Panc1 (cell line): ENCODE results near the gene KIAA1958. TPM values are rescaled to one million over a fixed set of nuclear protein-coding genes. Genes with fewer than 3 reads are reported as not detected.

Source experiments
- ATAC-seq: fragments of 200-7000 bp; cut with Tn5 transposase; 2 replicates; pipeline ENCODE4 v1.9.1; 2020; ENCODE audit warnings: mild to moderate bottlenecking, moderate library complexity
- BruUV-seq: library from RNA; stranded (reverse); fragments of 400-500 nt; replicated peaks from 2 replicates; lab custom pipeline; 2021; lab: Mats Ljungman, UMichigan
- CTCF ChIA-PET: fragments of 300-600 bp; sonication (Branson Sonifier 250); formaldehyde crosslinking; loops from one replicate; lab custom pipeline; 2022; ENCODE audit warnings: antibody characterized with exemption; lab: Charles Lee
- POLR2A ChIA-PET: fragments of 300-600 bp; sonication (Branson Sonifier 250); formaldehyde crosslinking; loops from one replicate; lab custom pipeline; 2022; ENCODE audit warnings: antibody characterized with exemption; lab: Charles Lee
- DNase-seq: peaks from one replicate; pipeline ENCODE4 v3.0.0-alpha.2; 2010; ENCODE audit warnings: low read depth, low spot score
- H3K27ac ChIP-seq: 2 replicates; pipeline ENCODE4 v1.5.1; 2011; ENCODE audit warnings: mild to moderate bottlenecking, low read length, inconsistent platforms
- H3K27me3 ChIP-seq: fragments of 200-500 bp; sonication (Bioruptor generic); 2 replicates; pipeline ENCODE4 v1.6.0; 2014; ENCODE audit warnings: low read length, inconsistent platforms; ENCODE audit not compliant: control insufficient read depth, insufficient read depth
- H3K36me3 ChIP-seq: fragments of 200-500 bp; sonication (Bioruptor generic); 2 replicates; pipeline ENCODE4 v1.5.1; 2014; ENCODE audit warnings: inconsistent platforms, mild to moderate bottlenecking, low read length, moderate library complexity; ENCODE audit not compliant: control insufficient read depth, insufficient read depth
- H3K4me1 ChIP-seq: 2 replicates; pipeline ENCODE4 v1.5.1; 2011; ENCODE audit warnings: inconsistent platforms, mild to moderate bottlenecking, low read length, moderate library complexity; ENCODE audit not compliant: control insufficient read depth, insufficient read depth
- H3K4me3 ChIP-seq, 2 experiments: 2 replicates each; pipeline ENCODE4 v1.5.1; 2011 to 2012; ENCODE audit warnings: low read depth in 2 of 2, low read length in 2 of 2, mild to moderate bottlenecking in 2 of 2, inconsistent platforms in 1 of 2, moderate library complexity in 1 of 2
- H3K9me3 ChIP-seq: fragments of 200-500 bp; sonication (Bioruptor generic); 2 replicates; pipeline ENCODE4 v1.5.1; 2014; ENCODE audit warnings: low read depth, mild to moderate bottlenecking, inconsistent platforms, low read length, moderate library complexity; ENCODE audit not compliant: control insufficient read depth, insufficient read depth
- POLR2AphosphoS5 ChIP-seq: IDR thresholded peaks from 2 replicates; pipeline ENCODE4 v1.6.1; 2012; ENCODE audit warnings: mild to moderate bottlenecking, low read depth, low read length, moderate library complexity
- SIN3A ChIP-seq: IDR thresholded peaks from 2 replicates; pipeline ENCODE4 v1.6.1; 2012; ENCODE audit warnings: low read depth, mild to moderate bottlenecking, low read length, moderate library complexity, borderline replicate concordance; ENCODE audit not compliant: insufficient read depth
- TCF7L2 ChIP-seq: IDR thresholded peaks from 2 replicates; pipeline ENCODE4 v1.6.1; 2011; ENCODE audit warnings: mild to moderate bottlenecking, low read depth, low read length, inconsistent platforms
- in situ Hi-C: cut with HindIII; loops from 2 replicates; pipeline ENCODE4 v1.10.0; 2016; ENCODE audit warnings: low sequenced_read_pairs, low pct_unique_long_range_greater_than_20kb
- intact Hi-C: fragments of 100-400 bp; cut with micrococcal nuclease; formaldehyde crosslinking; loops from one replicate; pipeline ENCODE4 v1.10.0; 2022; ENCODE audit not compliant: unreplicated experiment
- total RNA-seq: library from RNA; stranded (reverse); gene quantifications from one replicate; pipeline ENCODE4 v1.2.1, GENCODE V29; 2021; ENCODE audit not compliant: unreplicated experiment
- TF ChIP-seq, protein P1 (sequence below): fragments of 450-650 bp; IDR thresholded peaks from 2 replicates; pipeline ENCODE4 v1.5.1; 2017; ENCODE audit warnings: mild to moderate bottlenecking
- TF ChIP-seq, protein P2 (sequence below), 2 experiments: IDR thresholded peaks; 2 replicates each; pipeline ENCODE4 v1.6.1; 2011 to 2012; ENCODE audit warnings: low read depth in 2 of 2, control low read depth in 1 of 2, low read length in 1 of 2, mild to moderate bottlenecking in 1 of 2, moderate library complexity in 1 of 2; ENCODE audit not compliant: insufficient read depth in 1 of 2

Gene KIAA1958
- total RNA-seq, 1 experiment from 2014 or later, result 10.4 TPM

DNA sequence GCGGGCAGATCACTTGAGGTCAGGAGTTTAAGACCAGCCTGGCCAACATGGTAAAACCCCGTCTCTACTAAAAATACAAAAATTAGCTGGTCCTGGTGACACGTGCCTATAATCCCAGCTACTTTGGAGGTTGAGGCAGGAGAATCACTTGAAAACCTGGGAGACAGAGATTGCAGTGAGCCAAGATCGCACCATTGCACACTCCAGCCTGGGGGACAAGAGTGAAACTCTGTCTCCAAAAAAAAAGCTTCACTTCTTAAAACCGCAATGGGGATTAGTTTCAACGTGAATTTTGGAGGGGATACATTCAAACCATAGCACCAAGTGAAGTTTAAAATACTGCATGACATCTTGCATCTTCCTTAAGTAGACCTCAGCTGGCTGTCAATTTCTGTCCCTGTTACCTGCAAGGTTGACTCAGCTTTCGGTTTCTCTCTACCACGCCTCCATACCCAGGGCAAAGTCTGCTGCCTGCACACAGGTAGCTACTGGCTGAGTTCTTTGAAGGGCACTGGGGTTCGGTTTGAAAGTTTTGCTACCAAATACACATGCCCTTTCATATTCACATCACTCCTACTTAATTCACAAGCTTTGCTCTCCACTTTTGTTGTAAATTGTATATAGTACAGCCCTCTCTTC, 69.3 kb downstream of the KIAA1958 start:
- in situ Hi-C loops (no loop called here), intact Hi-C loops (no loop called here)
- Histone ChIP-seq H3K27me3 (no peaks in the 10 kb centered on the region), H3K4me3 (no peak overlapping the region), H3K9me3 (no peaks in the 10 kb centered on the region), H3K27ac (no peak overlapping the region), H3K4me1 (no peaks in the 10 kb centered on the region; the same call in 1 of the 2 replicates), H3K36me3 (no peaks in the 10 kb centered on the region)
- ChIA-PET CTCF (no interaction called here), POLR2A (interaction anchor here (0.6 kb wide), 1 partner anchor 15 kb away, joined by 4 read pairs; no protein-coding TSS in a partner anchor)
- TF ChIP-seq POLR2AphosphoS5, result no peak
- no peak for TF ChIP-seq SIN3A
- TF ChIP-seq, protein P1, sequence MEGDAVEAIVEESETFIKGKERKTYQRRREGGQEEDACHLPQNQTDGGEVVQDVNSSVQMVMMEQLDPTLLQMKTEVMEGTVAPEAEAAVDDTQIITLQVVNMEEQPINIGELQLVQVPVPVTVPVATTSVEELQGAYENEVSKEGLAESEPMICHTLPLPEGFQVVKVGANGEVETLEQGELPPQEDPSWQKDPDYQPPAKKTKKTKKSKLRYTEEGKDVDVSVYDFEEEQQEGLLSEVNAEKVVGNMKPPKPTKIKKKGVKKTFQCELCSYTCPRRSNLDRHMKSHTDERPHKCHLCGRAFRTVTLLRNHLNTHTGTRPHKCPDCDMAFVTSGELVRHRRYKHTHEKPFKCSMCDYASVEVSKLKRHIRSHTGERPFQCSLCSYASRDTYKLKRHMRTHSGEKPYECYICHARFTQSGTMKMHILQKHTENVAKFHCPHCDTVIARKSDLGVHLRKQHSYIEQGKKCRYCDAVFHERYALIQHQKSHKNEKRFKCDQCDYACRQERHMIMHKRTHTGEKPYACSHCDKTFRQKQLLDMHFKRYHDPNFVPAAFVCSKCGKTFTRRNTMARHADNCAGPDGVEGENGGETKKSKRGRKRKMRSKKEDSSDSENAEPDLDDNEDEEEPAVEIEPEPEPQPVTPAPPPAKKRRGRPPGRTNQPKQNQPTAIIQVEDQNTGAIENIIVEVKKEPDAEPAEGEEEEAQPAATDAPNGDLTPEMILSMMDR, result no peak
- TF ChIP-seq, protein P2, sequence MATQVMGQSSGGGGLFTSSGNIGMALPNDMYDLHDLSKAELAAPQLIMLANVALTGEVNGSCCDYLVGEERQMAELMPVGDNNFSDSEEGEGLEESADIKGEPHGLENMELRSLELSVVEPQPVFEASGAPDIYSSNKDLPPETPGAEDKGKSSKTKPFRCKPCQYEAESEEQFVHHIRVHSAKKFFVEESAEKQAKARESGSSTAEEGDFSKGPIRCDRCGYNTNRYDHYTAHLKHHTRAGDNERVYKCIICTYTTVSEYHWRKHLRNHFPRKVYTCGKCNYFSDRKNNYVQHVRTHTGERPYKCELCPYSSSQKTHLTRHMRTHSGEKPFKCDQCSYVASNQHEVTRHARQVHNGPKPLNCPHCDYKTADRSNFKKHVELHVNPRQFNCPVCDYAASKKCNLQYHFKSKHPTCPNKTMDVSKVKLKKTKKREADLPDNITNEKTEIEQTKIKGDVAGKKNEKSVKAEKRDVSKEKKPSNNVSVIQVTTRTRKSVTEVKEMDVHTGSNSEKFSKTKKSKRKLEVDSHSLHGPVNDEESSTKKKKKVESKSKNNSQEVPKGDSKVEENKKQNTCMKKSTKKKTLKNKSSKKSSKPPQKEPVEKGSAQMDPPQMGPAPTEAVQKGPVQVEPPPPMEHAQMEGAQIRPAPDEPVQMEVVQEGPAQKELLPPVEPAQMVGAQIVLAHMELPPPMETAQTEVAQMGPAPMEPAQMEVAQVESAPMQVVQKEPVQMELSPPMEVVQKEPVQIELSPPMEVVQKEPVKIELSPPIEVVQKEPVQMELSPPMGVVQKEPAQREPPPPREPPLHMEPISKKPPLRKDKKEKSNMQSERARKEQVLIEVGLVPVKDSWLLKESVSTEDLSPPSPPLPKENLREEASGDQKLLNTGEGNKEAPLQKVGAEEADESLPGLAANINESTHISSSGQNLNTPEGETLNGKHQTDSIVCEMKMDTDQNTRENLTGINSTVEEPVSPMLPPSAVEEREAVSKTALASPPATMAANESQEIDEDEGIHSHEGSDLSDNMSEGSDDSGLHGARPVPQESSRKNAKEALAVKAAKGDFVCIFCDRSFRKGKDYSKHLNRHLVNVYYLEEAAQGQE (IDR thresholded peaks at IDR 0.05; ENCODE audit: insufficient read depth in 1 of 2, low read depth in 2 of 2, low read length in 1 of 2), result no peak
- no peak for TF ChIP-seq TCF7L2
- ATAC-seq, result no peak
- no TSS peak for BruUV-seq
- no peak for DNase-seq

DNA sequence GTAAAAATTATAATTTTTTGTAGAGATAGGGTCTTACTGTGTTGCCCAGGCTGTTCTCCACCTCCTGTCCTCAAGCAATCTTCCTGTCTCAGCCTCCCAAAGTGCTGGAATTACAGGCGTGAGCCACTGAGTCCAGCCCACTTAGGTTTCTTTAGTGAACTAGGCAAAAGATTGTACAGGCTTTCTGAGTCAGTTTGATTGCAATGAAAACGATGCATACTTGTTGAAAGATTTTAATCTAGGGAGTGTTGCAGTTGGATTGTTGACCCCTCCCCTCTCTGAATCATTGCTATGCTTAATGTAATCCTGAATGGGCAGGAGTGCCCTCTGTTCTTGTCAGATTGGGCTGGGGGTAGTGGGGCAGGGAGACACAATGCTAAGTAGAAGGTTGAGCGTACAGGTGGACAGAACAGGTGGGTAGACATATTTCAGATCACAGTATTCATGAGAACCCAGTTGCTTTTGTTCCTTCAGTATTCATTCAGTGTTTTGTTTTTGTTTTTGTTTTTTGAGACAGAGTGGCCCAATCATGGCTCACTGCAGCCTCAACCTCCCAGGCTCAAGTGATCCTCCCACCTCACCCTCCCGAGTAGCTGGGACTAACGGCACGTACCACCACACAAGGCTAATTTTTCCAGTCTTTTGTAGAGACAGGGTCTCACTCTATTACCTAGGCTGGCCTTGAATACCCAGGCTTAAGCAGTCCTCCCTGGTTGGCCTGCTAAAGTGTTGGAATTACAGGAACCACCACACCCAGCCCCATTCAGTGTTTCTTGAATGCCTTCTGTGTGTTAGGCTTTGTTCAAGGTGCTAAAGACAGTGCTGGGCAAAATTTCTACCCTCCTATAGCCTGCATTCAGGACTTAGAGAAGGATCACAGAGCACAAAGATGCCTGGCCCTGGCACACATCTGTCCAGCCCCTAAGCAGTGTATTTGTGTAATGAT, 70.1 kb downstream of the KIAA1958 start:
- in situ Hi-C loops (no loop called here), intact Hi-C loops (no loop called here)
- POLR2A ChIA-PET, result interaction anchor here (0.6 kb wide), 1 partner anchor 15 kb away, joined by 4 read pairs; no protein-coding TSS in a partner anchor
- Histone ChIP-seq H3K4me1 (no peaks in the 10 kb centered on the region; the same call in 1 of the 2 replicates), H3K27me3 (no peaks in the 10 kb centered on the region), H3K36me3 (no peaks in the 10 kb centered on the region), H3K27ac (no peak overlapping the region), H3K4me3 (no peak overlapping the region), H3K9me3 (no peaks in the 10 kb centered on the region)
- TF ChIP-seq POLR2AphosphoS5, result no peak
- TF ChIP-seq, protein P1, result no peak
- no peak for TF ChIP-seq TCF7L2
- no peak for TF ChIP-seq SIN3A
- TF ChIP-seq, protein P2 (IDR thresholded peaks at IDR 0.05; ENCODE audit: insufficient read depth in 1 of 2, low read depth in 2 of 2, low read length in 1 of 2), result no peak
- CTCF ChIA-PET, result no interaction called here
- no peak for DNase-seq
- BruUV-seq, result no TSS peak
- no peak for ATAC-seq
